ENCODE data around the gene FRMD4A. TPM values are rescaled to one million over a fixed set of nuclear protein-coding genes. Genes with fewer than 3 reads are reported as not detected.

FRMD4A gene
- polyA plus RNA-seq, 1 of the 3 experiments (the other 2 are of a cell fraction) = 37.7 TPM

DNA sequence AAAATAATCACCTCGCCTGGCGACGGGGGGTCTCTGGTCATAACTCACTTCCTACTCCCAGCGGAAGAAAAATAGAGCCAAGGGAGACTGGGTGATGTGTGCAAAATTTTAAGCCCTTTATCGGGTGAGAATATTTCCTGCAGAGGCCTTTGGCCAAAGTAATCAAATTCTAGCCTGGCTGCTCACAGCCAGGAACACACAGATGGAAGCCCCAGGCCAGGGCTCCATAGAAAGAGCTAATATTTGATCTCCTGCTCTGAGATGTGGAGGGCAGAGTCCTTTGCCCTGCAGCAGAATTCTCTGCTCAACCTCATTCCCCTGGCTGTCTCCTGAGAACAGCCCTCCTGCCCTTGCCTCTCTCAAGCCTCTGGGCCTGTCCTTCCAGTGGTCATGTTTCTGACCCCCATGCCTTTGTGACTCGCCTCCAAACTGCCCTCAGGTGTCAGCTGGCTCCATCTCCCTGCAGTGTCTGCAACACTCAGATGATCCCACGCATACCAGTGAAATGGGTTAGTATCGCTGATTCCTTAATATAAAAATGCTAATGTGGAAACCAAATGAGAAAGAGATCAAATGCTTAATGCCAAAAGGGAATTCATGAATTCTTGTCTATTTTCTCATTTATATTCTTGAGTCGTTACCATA, 34.5 kb downstream of the FRMD4A start (continued):
- TF ChIP-seq ZBTB33 (IDR thresholded peaks at IDR 0.05; ENCODE audit: borderline replicate concordance, low read depth) (no peak), EZH2phosphoT487 (IDR thresholded peaks at IDR 0.05; ENCODE audit: borderline replicate concordance, low read depth) (no peak), RFX5 (IDR thresholded peaks at IDR 0.05; ENCODE audit: low read length) (no peak)

DNA sequence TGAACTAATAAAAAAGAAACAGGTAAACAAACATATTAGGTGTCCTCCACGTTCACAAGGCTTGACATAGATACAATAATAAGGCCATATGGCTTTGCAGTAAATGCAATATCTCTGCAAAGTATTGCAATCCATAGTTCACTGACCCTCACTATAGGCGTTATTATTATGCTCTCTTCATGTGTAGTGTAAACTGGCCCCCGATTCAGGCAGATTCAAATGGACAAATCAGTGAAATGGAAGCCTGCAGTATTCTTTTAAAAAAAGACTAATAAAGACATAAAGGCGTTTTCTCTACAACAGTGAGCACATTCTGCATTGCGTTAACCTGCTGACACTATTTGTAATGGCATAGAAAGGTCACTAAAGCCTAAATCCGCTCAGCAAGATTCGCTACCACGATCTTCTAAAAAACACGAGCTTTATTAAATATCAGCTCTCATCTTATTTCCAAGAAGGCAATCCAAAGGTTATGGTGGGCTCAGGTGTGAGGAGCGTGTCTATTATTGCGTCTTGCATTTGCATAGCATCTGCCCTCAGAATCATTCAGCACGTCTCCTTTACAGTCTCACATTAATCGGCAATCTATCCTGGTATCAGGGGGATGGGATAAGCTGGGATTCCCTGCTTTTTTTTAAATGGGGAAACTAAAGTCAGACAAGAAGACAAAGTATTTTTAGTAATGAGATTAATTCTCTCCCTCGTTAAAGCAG, 36.2 kb downstream of the FRMD4A start:
- DNase-seq = no peak
- H3F3A ChIP-seq (replicated peaks; ENCODE audit: insufficient read depth) = no peaks in the 10 kb centered on the region
- H4K20me1 ChIP-seq (ENCODE audit: insufficient read depth) = no peaks in the 10 kb centered on the region
- H3K27me3 ChIP-seq (ENCODE audit: insufficient read depth) = no peaks in the 10 kb centered on the region
- ChIA-PET POLR2A (no interaction called here), CTCF (no interaction called here)
- H3K9me2 ChIP-seq = 0 out of 2 replicates have a peak, but pooled peaks cover 1% of the 10 kb centered on the region
- H3K27ac ChIP-seq (ENCODE audit: low read depth in 2 of 2, low read length in 1 of 2) = no peak overlapping the region
- H3K79me2 ChIP-seq (ENCODE audit: insufficient read depth) = no peaks in the 10 kb centered on the region
- H3K4me1 ChIP-seq (ENCODE audit: control insufficient read depth in 1 of 2, insufficient read depth in 2 of 2, low read depth in 1 of 2, low read length in 1 of 2) = peaks cover 0 to 2% of the 10 kb centered on the region in 2 experiments; a peak in 1 of 4 replicates
- H3K4me2 ChIP-seq = no peak overlapping the region
- H3K36me3 ChIP-seq (replicated peaks in 1 of 2; ENCODE audit: control insufficient read depth in 1 of 2, insufficient read depth in 2 of 2, low read length in 1 of 2) = no peaks in the 10 kb centered on the region
- H2AFZ ChIP-seq (ENCODE audit: low read depth) = no peak overlapping the region
- 55% methylated on average over 14 of the region's 14 CpGs for WGBS (ENCODE audit: low lambda C conversion rate)
- H3K9ac ChIP-seq = no peak overlapping the region
- no peak for TF ChIP-seq CHD2 (IDR thresholded peaks at IDR 0.05; ENCODE audit: low read length, partially characterized antibody)
- TF ChIP-seq, protein P1, sequence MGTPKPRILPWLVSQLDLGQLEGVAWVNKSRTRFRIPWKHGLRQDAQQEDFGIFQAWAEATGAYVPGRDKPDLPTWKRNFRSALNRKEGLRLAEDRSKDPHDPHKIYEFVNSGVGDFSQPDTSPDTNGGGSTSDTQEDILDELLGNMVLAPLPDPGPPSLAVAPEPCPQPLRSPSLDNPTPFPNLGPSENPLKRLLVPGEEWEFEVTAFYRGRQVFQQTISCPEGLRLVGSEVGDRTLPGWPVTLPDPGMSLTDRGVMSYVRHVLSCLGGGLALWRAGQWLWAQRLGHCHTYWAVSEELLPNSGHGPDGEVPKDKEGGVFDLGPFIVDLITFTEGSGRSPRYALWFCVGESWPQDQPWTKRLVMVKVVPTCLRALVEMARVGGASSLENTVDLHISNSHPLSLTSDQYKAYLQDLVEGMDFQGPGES (IDR thresholded peaks at IDR 0.05; ENCODE audit: low read depth, low read length) = no peak
- TF ChIP-seq NRF1 (IDR thresholded peaks at IDR 0.05; ENCODE audit: low read depth, low read length) = no peak
- TF ChIP-seq, protein P2, sequence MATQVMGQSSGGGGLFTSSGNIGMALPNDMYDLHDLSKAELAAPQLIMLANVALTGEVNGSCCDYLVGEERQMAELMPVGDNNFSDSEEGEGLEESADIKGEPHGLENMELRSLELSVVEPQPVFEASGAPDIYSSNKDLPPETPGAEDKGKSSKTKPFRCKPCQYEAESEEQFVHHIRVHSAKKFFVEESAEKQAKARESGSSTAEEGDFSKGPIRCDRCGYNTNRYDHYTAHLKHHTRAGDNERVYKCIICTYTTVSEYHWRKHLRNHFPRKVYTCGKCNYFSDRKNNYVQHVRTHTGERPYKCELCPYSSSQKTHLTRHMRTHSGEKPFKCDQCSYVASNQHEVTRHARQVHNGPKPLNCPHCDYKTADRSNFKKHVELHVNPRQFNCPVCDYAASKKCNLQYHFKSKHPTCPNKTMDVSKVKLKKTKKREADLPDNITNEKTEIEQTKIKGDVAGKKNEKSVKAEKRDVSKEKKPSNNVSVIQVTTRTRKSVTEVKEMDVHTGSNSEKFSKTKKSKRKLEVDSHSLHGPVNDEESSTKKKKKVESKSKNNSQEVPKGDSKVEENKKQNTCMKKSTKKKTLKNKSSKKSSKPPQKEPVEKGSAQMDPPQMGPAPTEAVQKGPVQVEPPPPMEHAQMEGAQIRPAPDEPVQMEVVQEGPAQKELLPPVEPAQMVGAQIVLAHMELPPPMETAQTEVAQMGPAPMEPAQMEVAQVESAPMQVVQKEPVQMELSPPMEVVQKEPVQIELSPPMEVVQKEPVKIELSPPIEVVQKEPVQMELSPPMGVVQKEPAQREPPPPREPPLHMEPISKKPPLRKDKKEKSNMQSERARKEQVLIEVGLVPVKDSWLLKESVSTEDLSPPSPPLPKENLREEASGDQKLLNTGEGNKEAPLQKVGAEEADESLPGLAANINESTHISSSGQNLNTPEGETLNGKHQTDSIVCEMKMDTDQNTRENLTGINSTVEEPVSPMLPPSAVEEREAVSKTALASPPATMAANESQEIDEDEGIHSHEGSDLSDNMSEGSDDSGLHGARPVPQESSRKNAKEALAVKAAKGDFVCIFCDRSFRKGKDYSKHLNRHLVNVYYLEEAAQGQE (IDR thresholded peaks at IDR 0.05; ENCODE audit: low read depth, low read length) = no peak
- TF ChIP-seq YY1 (IDR thresholded peaks at IDR 0.05; ENCODE audit: low read depth) = no peak
- TF ChIP-seq FOSL2 (IDR thresholded peaks at IDR 0.05; ENCODE audit: borderline replicate concordance, low read depth) = no peak
- TF ChIP-seq TEAD4 (IDR thresholded peaks at IDR 0.05; ENCODE audit: borderline replicate concordance, insufficient read depth) = no peak
- no peak for TF ChIP-seq ELF1 (IDR thresholded peaks at IDR 0.05)
- H3K4me3 ChIP-seq (ENCODE audit: low read depth in 2 of 2, low read length in 1 of 2) = no peak overlapping the region
- peaks cover 4% of the 10 kb centered on the region for H3K9me3 ChIP-seq
